OCI-LY7 (cell line): Measurements from ENCODE around the gene PDHX.

Experiments
- EZH2phosphoT487 ChIP-seq: fragments of 200-600 bp; sonication (generic); IDR thresholded peaks from 2 replicates; pipeline ENCODE4 v1.6.1; 2018; ENCODE audit warnings: low read depth, borderline replicate concordance, mild to moderate bottlenecking, mixed run types, antibody characterized with exemption, low read length, moderate library complexity, mixed read lengths
- TF ChIP-seq, protein P1 (sequence below): fragments of 200-600 bp; sonication (generic); conservative IDR thresholded peaks from 2 replicates; pipeline ENCODE4 v1.5.1; 2014; ENCODE audit warnings: mild to moderate bottlenecking, antibody characterized with exemption, low read length, moderate library complexity, mixed read lengths

DNA sequence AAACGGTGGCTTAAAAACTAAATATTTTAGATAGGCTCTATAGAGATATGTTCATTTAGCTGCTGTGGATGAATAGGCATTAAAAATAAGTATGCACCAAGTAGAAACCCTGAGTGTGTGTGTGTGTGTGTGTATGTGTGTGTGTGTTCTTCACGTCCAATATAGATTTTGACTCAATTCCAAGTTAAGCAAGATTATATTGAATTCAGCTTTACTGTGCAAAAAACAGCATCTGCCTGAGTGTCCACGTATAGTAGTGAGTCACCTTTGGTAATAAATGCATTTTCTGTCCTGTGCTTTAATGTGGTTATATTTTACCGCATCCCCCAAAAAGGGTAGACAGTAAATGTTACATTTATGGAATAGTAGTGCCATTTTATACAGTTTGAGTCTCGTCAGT lies 71.2 kb downstream of the PDHX start:
- TF ChIP-seq, protein P1, sequence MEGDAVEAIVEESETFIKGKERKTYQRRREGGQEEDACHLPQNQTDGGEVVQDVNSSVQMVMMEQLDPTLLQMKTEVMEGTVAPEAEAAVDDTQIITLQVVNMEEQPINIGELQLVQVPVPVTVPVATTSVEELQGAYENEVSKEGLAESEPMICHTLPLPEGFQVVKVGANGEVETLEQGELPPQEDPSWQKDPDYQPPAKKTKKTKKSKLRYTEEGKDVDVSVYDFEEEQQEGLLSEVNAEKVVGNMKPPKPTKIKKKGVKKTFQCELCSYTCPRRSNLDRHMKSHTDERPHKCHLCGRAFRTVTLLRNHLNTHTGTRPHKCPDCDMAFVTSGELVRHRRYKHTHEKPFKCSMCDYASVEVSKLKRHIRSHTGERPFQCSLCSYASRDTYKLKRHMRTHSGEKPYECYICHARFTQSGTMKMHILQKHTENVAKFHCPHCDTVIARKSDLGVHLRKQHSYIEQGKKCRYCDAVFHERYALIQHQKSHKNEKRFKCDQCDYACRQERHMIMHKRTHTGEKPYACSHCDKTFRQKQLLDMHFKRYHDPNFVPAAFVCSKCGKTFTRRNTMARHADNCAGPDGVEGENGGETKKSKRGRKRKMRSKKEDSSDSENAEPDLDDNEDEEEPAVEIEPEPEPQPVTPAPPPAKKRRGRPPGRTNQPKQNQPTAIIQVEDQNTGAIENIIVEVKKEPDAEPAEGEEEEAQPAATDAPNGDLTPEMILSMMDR, result no peak
- no peak for TF ChIP-seq EZH2phosphoT487
